ENCODE data around the gene APLF.

- no peak for TF ChIP-seq CTCF (IDR thresholded peaks at IDR 0.05; ENCODE audit: low read depth, low read length, missing input control)
- no peak for TF ChIP-seq FOXA1 (IDR thresholded peaks at IDR 0.05)
- no peak for TF ChIP-seq JUND (IDR thresholded peaks at IDR 0.05)
- no peak for TF ChIP-seq HNF4G (IDR thresholded peaks at IDR 0.05)
- TF ChIP-seq, protein P1, sequence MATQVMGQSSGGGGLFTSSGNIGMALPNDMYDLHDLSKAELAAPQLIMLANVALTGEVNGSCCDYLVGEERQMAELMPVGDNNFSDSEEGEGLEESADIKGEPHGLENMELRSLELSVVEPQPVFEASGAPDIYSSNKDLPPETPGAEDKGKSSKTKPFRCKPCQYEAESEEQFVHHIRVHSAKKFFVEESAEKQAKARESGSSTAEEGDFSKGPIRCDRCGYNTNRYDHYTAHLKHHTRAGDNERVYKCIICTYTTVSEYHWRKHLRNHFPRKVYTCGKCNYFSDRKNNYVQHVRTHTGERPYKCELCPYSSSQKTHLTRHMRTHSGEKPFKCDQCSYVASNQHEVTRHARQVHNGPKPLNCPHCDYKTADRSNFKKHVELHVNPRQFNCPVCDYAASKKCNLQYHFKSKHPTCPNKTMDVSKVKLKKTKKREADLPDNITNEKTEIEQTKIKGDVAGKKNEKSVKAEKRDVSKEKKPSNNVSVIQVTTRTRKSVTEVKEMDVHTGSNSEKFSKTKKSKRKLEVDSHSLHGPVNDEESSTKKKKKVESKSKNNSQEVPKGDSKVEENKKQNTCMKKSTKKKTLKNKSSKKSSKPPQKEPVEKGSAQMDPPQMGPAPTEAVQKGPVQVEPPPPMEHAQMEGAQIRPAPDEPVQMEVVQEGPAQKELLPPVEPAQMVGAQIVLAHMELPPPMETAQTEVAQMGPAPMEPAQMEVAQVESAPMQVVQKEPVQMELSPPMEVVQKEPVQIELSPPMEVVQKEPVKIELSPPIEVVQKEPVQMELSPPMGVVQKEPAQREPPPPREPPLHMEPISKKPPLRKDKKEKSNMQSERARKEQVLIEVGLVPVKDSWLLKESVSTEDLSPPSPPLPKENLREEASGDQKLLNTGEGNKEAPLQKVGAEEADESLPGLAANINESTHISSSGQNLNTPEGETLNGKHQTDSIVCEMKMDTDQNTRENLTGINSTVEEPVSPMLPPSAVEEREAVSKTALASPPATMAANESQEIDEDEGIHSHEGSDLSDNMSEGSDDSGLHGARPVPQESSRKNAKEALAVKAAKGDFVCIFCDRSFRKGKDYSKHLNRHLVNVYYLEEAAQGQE (IDR thresholded peaks at IDR 0.05) = no peak
- TF ChIP-seq, protein P2, sequence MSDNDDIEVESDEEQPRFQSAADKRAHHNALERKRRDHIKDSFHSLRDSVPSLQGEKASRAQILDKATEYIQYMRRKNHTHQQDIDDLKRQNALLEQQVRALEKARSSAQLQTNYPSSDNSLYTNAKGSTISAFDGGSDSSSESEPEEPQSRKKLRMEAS (IDR thresholded peaks at IDR 0.05) = no peak
These were observed 41.9 kb upstream of the APLF start for GRCh38 chr2:68425503-68425902.

All from liver (tissue), 3 donors.